DMS153 (cell line): ENCODE data around the gene LDB3.

Experiments used
- DNase-seq: peaks from one replicate; lab custom pipeline; 2025; lab: John Stamatoyannopoulos, UW

The LDB3 gene

GRCh38 chr10:86685893-86686632, 17.8 kb downstream of the LDB3 start:
- DNase-seq = no peak

DNA sequence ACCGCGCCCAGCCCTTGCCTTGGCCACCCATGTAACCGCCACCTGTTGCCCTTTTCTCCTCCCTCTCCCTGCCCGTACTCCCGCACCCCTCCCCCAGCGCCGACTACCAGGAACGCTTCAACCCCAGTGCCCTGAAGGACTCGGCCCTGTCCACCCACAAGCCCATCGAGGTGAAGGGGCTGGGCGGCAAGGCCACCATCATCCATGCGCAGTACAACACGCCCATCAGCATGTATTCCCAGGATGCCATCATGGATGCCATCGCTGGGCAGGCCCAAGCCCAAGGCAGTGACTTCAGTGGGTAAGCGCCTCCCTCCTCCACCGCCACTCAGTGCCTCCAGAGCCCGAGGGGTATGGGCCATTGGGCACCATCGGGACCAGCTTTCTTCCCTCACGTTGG, 18.7 kb downstream of the LDB3 start:
- no peak for DNase-seq

DNA sequence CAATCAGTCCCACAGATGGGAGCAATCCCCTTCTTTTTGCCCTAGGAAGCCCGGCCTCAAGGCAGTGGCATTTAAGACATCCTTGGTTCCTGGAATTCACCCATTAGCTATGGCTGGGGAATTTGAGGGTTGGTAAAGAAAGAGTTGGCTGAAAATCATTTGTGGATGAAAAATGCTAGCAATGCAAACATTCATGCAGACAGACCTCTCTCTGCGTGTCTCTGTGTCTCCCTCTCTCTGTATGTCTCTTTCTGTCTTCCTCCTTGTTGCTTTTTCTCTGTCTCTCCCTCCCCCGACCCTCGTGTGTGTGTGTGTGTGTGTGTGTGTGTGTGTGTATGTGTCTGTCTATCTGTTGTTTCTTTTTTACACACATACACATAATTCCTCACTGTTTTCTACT, 19.4 kb downstream of the LDB3 start:
- no peak for DNase-seq

DNA sequence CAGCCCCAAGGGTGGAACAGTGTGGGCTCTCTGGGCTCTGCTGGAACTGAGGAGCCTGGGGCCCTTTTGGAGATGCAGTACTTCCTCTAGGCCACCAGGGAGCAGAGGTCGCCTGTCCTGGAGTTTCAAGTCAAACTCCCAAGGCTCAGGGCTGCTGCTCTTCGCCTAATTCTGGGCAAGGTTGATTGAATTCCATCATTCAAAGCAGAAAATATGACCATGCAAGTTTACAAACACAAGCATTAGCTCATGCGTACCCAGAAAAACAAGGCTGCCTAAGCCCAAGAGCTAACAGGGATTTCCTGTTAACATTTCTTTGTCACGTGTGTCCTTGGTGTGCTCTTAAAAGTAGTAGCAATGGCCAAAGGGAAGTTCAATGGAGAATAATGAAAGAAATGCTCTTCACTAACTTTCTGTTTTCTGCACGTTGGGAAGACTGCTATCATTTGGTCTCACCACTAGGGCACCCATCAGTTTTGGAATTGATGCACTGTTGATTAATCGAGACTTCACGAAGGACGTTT, 20.1 kb downstream of the LDB3 start:
- DNase-seq = peak; percentile 3

- no peak for DNase-seq
These were observed 20.8 kb downstream of the LDB3 start for GRCh38 chr10:86689146-86689545.

- DNase-seq = no peak
These were observed 21.9 kb downstream of the LDB3 start for GRCh38 chr10:86690231-86690630.

- no peak for DNase-seq
These were observed 22.4 kb downstream of the LDB3 start for GRCh38 chr10:86690657-86691084.

GRCh38 chr10:86691333-86692022, 23.2 kb downstream of the LDB3 start:
- DNase-seq = no peak

DNA sequence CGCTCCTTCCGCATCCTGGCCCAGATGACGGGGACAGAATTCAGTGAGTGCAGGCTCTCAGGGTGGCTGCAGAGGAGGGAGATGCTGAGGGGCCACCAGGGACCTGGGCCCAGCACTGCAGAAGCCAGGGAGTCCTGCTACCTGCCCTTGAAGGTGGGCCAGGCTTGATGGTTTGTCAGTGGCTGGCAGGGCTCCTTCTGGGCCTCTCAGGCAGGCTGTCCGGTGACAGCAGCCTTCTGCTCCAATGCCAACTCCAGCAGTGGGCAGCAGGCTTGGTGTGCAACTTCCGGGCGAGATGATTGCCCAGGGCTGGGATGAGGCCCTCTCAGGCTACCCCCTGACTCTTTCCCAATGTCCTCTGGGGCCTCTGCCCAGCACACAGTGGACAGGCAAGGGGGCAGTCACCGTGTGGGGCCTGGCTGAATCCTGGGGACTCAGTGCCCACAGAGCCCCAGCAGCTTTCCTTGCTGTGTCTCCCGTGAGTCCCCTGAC, 23.8 kb downstream of the LDB3 start:
- DNase-seq = no peak

DNA sequence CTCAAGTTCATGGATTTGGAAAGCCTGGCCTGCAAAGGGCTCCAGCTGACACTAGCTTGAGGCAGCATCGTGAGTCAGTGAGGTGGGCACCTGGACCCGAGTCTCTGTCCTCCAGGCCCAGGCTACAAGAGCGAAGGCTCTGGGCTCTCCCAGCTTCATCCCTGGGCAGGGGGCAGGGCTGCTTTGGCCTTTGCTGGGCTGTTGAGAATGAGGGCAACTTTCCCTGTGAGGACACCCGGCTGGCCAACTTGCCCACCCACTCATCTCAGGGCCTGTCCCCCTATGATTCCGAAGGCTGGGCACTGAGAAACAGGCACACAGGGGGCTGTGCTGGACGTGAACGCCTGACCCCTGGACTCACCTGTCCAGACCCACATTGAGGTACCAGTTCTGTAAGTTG, 24.4 kb downstream of the LDB3 start:
- DNase-seq = no peak

GRCh38 chr10:86693275-86693674, 25.0 kb downstream of the LDB3 start:
- DNase-seq = no peak

DNA sequence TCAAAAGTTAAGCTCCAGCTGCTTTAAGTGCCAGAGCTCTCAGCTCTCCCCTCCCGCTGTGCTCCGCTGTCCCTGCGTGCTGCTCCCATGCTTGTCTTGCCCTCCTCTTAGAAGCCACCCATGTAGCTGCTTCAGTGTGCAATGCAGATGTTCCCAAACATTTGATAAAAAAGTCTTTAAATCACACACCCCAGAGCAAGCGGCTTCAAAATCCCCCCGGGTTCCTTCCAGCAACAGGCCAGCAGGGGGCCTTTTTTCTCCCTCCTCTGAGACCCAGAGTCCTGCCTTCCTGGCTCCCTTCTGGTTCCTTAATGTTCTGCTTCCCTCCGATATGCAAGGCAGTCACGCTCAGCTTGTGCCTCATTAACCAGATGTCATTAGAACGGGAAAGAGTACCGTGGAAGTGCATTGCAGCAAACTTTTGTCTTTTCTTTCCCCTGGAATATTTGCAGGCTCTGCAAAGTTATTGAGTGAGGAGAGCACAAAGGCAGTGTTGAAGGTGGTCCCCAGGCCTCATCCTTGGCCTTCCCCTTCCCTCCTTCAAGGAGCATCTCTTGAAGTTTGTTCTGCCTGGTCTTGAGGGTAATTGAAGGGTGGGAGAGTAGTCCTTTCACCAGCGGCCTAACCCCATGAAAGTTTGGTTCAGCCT, 25.5 kb downstream of the LDB3 start:
- no peak for DNase-seq

- DNase-seq = no peak
These were observed 30.1 kb downstream of the LDB3 start for GRCh38 chr10:86698207-86698940.

DNA sequence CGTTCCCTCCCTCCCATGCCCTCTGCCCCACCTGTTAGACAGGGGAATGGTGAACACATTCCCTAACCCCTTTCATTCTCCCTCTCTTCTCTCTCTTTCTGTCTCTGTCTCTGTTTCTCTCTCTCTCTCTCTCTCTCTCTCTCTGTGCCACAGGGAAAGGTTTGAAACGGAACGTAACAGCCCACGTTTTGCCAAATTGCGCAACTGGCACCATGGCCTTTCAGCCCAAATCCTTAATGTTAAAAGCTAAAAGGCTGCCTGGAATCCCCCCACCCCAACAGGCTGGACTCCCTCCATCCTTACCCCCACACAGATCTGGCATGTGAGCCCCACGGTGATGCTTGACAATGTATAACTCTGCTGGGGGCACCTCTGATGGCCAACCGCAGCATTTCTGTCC, 30.8 kb downstream of the LDB3 start:
- DNase-seq = no peak

- DNase-seq = no peak
These were observed 31.2 kb downstream of the LDB3 start for GRCh38 chr10:86699541-86699940.

GRCh38 chr10:86699991-86700840, 31.9 kb downstream of the LDB3 start:
- no peak for DNase-seq

DNA sequence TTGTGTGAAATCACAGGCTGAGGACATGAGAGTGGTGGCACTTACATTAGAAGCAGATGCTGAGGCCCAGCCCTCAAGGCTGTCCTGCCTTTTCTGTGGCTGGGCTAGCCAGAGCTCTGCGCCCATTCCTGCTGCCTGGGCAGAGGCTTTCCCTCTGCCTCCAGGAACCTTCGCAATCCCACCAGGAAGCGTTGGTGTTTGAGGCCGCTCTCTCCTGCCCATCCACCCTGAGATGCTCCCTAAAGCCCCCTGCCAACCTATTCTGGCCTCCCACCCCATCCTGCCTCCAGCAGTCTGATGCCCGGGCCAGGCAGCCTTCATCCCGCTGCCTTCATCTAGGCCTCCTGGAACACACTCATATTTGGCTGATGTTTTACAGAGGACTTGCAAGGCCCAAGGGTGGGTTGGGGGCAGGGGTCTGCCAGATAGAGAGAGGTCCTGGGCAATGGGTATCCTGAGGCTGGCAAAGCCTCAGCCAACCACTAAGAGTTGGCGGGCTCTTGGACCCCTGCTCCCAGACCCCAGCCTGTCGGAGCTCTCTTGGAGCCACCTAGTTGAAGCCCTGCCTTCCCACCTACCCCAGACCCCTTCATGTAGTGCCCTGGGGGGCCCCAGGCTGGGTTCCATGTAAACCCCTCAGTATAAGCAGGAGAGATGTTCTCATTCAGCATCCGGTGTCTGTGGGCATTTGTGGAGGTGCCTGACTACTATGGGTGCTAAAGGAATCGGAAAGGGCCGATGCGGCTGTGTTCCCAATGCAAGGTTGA, 32.7 kb downstream of the LDB3 start:
- DNase-seq = no peak

- DNase-seq = no peak
These were observed 34.9 kb downstream of the LDB3 start for GRCh38 chr10:86703176-86703575.

GRCh38 chr10:86705139-86705538, 36.8 kb downstream of the LDB3 start:
- DNase-seq = no peak

DNA sequence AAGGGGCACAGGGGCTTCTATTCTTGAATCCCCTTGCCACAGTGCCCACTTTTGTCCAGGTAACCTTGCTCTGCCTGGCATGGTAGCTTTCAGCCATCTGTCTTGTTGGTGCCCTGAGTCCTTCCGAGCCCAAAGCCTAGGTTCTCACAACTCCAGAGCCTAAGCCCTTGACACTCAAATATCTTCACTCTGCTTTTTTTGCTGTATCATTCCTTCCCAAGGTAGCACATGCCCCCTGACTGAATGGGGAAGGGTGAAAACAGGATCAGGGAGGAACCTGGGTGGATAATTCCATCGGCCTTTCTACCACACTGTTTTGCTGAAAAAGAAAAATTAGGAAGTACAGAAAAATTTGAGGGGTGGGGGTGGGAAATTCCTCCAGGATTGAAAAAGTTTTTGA, 37.6 kb downstream of the LDB3 start:
- no peak for DNase-seq
